Ovary (tissue), 3 donors: Measurements from ENCODE around the gene UBE2L5.

ENCODE experiments used
- POLR2A ChIP-seq: fragments of 450-650 bp; IDR thresholded peaks from one replicate; pipeline ENCODE4 v1.6.1; 2017; ENCODE audit warnings: antibody characterized with exemption, mild to moderate bottlenecking, moderate library complexity
- TF ChIP-seq, protein P1 (sequence below), 3 donors: fragments of 450-650 bp in 2 of 3; fragments of 200-600 bp in 1 of 3; IDR thresholded peaks; one replicate each; pipeline versions ENCODE4 v1.5.1 to v1.8.0; 2016 to 2022; ENCODE audit warnings: antibody characterized with exemption in 3 of 3, mild to moderate bottlenecking in 1 of 3
- donor health status: DM: no; HTN: no; CAD: no.

DNA sequence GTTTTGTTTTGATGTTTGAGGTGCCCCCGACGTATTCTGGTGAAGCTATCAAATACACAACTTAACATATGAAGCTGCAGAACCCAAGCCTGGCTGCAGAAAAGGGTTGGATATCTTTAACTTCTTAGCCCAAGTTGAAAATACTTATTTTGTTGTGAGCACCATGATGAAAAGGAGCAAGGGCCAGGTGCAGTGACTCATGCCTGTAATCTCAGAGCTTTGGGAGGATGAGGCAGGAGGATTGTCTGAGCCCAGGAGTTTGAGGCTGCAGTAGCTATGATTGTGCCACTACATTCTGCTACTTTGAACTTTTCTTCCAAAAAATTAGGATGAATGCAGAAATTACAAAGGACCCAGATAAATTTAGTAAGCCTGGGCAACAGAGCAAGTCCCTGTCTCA lies 44.1 kb upstream of the UBE2L5 start:
- TF ChIP-seq, protein P1, sequence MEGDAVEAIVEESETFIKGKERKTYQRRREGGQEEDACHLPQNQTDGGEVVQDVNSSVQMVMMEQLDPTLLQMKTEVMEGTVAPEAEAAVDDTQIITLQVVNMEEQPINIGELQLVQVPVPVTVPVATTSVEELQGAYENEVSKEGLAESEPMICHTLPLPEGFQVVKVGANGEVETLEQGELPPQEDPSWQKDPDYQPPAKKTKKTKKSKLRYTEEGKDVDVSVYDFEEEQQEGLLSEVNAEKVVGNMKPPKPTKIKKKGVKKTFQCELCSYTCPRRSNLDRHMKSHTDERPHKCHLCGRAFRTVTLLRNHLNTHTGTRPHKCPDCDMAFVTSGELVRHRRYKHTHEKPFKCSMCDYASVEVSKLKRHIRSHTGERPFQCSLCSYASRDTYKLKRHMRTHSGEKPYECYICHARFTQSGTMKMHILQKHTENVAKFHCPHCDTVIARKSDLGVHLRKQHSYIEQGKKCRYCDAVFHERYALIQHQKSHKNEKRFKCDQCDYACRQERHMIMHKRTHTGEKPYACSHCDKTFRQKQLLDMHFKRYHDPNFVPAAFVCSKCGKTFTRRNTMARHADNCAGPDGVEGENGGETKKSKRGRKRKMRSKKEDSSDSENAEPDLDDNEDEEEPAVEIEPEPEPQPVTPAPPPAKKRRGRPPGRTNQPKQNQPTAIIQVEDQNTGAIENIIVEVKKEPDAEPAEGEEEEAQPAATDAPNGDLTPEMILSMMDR (IDR thresholded peaks at IDR 0.05): no peak
- TF ChIP-seq POLR2A: no peak
